ENCODE results near the gene LPIN3. TPM values are rescaled to one million over a fixed set of nuclear protein-coding genes. Genes with fewer than 3 reads are reported as not detected.
"Not testable (repeated sequence)": the region's sequence is repeated elsewhere in the genome, so short reads cannot be mapped to it uniquely, and the experiment has no call there.

The LPIN3 gene
- 4.5 and 6.0 TPM in 2 replicates for total RNA-seq (2014; rRNA removed; shearing (Covaris generic))

GRCh38 chr20:41340327-41341055 is at the start of gene LPIN3:
LPIN3 (plus strand) TSS chr20:41340821; CDS start chr20:41345804, 4,983 bp downstream.
- peak; percentile 91 for DNase-seq (ENCODE audit: low read depth)

- DNase-seq (ENCODE audit: low read depth): no peak
Measured at GRCh38 chr20:41293269-41294037, 47.2 kb upstream of the LPIN3 start.

GRCh38 chr20:41299899-41300298 is 40.7 kb upstream of the LPIN3 start:
- DNase-seq (ENCODE audit: low read depth): no peak

GRCh38 chr20:41300383-41300782 is 40.2 kb upstream of the LPIN3 start:
- DNase-seq (ENCODE audit: low read depth): no peak

- DNase-seq (ENCODE audit: low read depth): no peak
Measured at GRCh38 chr20:41300886-41301285, 39.7 kb upstream of the LPIN3 start.

GRCh38 chr20:41304002-41304401 is 36.6 kb upstream of the LPIN3 start:
- no peak for DNase-seq (ENCODE audit: low read depth)

- DNase-seq (ENCODE audit: low read depth): no peak
Measured at GRCh38 chr20:41304424-41305079, 36.1 kb upstream of the LPIN3 start.

GRCh38 chr20:41306061-41306727 is 34.4 kb upstream of the LPIN3 start:
- DNase-seq (ENCODE audit: low read depth): no peak

GRCh38 chr20:41307021-41307420 is 33.6 kb upstream of the LPIN3 start:
- no peak for DNase-seq (ENCODE audit: low read depth)

GRCh38 chr20:41308290-41308711 is 32.3 kb upstream of the LPIN3 start:
- peak; percentile 85 for DNase-seq (ENCODE audit: low read depth)

GRCh38 chr20:41308726-41309413 is 31.8 kb upstream of the LPIN3 start:
- DNase-seq (ENCODE audit: low read depth): no peak

GRCh38 chr20:41309817-41310216 is 30.8 kb upstream of the LPIN3 start:
- peak; percentile 94 for DNase-seq (ENCODE audit: low read depth)

- not testable (repeated sequence) for DNase-seq (ENCODE audit: low read depth)
Measured at GRCh38 chr20:41312009-41312408, 28.6 kb upstream of the LPIN3 start.

- DNase-seq (ENCODE audit: low read depth): no peak
Measured at GRCh38 chr20:41314386-41314785, 26.2 kb upstream of the LPIN3 start.

GRCh38 chr20:41316051-41316450 is 24.6 kb upstream of the LPIN3 start:
- no peak for DNase-seq (ENCODE audit: low read depth)

- peak; percentile 84 for DNase-seq (ENCODE audit: low read depth)
Measured at GRCh38 chr20:41316602-41317545, 23.7 kb upstream of the LPIN3 start.

GRCh38 chr20:41317546-41318270 is 22.9 kb upstream of the LPIN3 start, which contains the start of gene ZHX3:
ZHX3 (minus strand) TSS chr20:41317731; CDS start chr20:41204916, 112,815 bp downstream.
- peak; percentile 98 for DNase-seq (ENCODE audit: low read depth)

- no peak for DNase-seq (ENCODE audit: low read depth)
Measured at GRCh38 chr20:41318271-41318649, 22.4 kb upstream of the LPIN3 start.

- no peak for DNase-seq (ENCODE audit: low read depth)
Measured at GRCh38 chr20:41320441-41320840, 20.2 kb upstream of the LPIN3 start.

Data from RPMI7951 (cell line).